Measurements from ENCODE around the gene PTPN21.

GRCh38 chr14:88476825-88477224 lies 78.0 kb downstream of the PTPN21 start:
- TF ChIP-seq, protein P1, sequence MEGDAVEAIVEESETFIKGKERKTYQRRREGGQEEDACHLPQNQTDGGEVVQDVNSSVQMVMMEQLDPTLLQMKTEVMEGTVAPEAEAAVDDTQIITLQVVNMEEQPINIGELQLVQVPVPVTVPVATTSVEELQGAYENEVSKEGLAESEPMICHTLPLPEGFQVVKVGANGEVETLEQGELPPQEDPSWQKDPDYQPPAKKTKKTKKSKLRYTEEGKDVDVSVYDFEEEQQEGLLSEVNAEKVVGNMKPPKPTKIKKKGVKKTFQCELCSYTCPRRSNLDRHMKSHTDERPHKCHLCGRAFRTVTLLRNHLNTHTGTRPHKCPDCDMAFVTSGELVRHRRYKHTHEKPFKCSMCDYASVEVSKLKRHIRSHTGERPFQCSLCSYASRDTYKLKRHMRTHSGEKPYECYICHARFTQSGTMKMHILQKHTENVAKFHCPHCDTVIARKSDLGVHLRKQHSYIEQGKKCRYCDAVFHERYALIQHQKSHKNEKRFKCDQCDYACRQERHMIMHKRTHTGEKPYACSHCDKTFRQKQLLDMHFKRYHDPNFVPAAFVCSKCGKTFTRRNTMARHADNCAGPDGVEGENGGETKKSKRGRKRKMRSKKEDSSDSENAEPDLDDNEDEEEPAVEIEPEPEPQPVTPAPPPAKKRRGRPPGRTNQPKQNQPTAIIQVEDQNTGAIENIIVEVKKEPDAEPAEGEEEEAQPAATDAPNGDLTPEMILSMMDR (IDR thresholded peaks at IDR 0.05 in 2 of 3, conservative IDR thresholded peaks at IDR 0.05 in 1 of 3; ENCODE audit: insufficient read depth in 2 of 3, low read depth in 1 of 3, low read length in 3 of 3), result no peak
- no peak for TF ChIP-seq E2F5 (CRISPR knock-in tag; IDR thresholded peaks at IDR 0.05)
- no peak for TF ChIP-seq ZZZ3 (IDR thresholded peaks at IDR 0.05)
- TF ChIP-seq POLR2AphosphoS5 (IDR thresholded peaks at IDR 0.05; ENCODE audit: control insufficient read depth, insufficient read depth, low read depth, low read length), result no peak
- TF ChIP-seq KLF1 (tag; IDR thresholded peaks at IDR 0.05), result no peak
- TF ChIP-seq CCAR2 (IDR thresholded peaks at IDR 0.05; ENCODE audit: low read depth, low read length), result no peak
- TF ChIP-seq ZNF165 (CRISPR knock-in tag; IDR thresholded peaks at IDR 0.05; ENCODE audit: borderline replicate concordance), result no peak
- no peak for TF ChIP-seq HCFC1 (IDR thresholded peaks at IDR 0.05; ENCODE audit: low read depth, low read length)
